Naive thymus-derived CD8-positive, alpha-beta T cell (primary cell): Measurements from ENCODE around the gene USHBP1. TPM values are rescaled to one million over a fixed set of nuclear protein-coding genes. Genes with fewer than 3 reads are reported as not detected.

ENCODE experiments used
- ATAC-seq, 2 donors: fragments of 150-1000 bp; cut with Tn5 transposase in 1 of 2; sonication (Bioruptor Pico), chemical (Tn5 transposase) in 1 of 2; 1 replicate in 1 of 2; 2 replicates in 1 of 2; pipeline ENCODE4 v1.10.0; 2021; ENCODE audit warnings: mild to moderate bottlenecking in 2 of 2, moderate library complexity in 2 of 2
- POLR2A ChIA-PET: fragments of 350-600 bp; sonication (Branson Sonifier 250); formaldehyde crosslinking; loops from one replicate; lab custom pipeline; 2021; ENCODE audit warnings: antibody characterized with exemption; lab: Charles Lee
- DNase-seq, 10 donors: peaks; one replicate each; pipeline versions ENCODE4 v3.0.0 to v3.0.0-alpha.2; 2020 to 2022
- H3K27ac Mint-ChIP-seq, 10 donors: one replicate each; pipeline ENCODE4 v1.8.0; 2020 to 2022; ENCODE audit warnings: mild to moderate bottlenecking in 10 of 10, mixed read lengths in 10 of 10, moderate library complexity in 4 of 10, inconsistent platforms in 1 of 10
- H3K27me3 Mint-ChIP-seq, 5 donors: one replicate each; pipeline ENCODE4 v1.8.0; 2021 to 2022; ENCODE audit warnings: mixed read lengths in 5 of 5
- H3K36me3 Mint-ChIP-seq, 3 donors: one replicate each; pipeline ENCODE4 v1.8.0; 2020 to 2022; ENCODE audit warnings: mixed read lengths in 3 of 3, mild to moderate bottlenecking in 2 of 3, inconsistent platforms in 1 of 3
- H3K4me1 Mint-ChIP-seq, 4 donors: one replicate each; pipeline ENCODE4 v1.8.0; 2021 to 2022; ENCODE audit warnings: mixed read lengths in 4 of 4
- H3K4me3 Mint-ChIP-seq, 10 donors: one replicate each; pipeline ENCODE4 v1.8.0; 2020 to 2022; ENCODE audit warnings: mild to moderate bottlenecking in 10 of 10, mixed read lengths in 10 of 10, moderate library complexity in 6 of 10, inconsistent platforms in 1 of 10
- H3K9me3 Mint-ChIP-seq, 9 donors: one replicate each; pipeline ENCODE4 v1.8.0; 2020 to 2022; ENCODE audit warnings: mixed read lengths in 9 of 9, mild to moderate bottlenecking in 3 of 9, inconsistent platforms in 1 of 9, moderate library complexity in 1 of 9
- polyA plus RNA-seq, 3 donors: library from polyadenylated mRNA; unstranded; fragments of 300-500 nt; fragmentation: Illumina TruSeq; gene quantifications; one replicate each; pipeline ENCODE4 v1.2.3, GENCODE V29; 2021
- total RNA-seq, 8 experiments: library from RNA in 2 of 8; stranded (reverse) in 2 of 8; gene quantifications; one replicate each; pipeline ENCODE4 v1.2.3 and lab custom pipeline; 2021 to 2026

USHBP1 gene
- total and polyA plus RNA-seq, 5 experiments from 2014 or later: not detected

- Mint-ChIP-seq H3K4me3 (no peak overlapping the region), H3K27ac (no peak overlapping the region), H3K4me1 (peaks cover 4 to 7% (median 5%) of the 10 kb centered on the region in 4 donors), H3K9me3 (peaks cover 0 to 2% (median 0%) of the 10 kb centered on the region in 9 donors), H3K27me3 (peaks cover 0 to 1% (median 0%) of the 10 kb centered on the region in 5 donors), H3K36me3 (no peaks in the 10 kb centered on the region)
- ATAC-seq (no peak), DNase-seq (no peak)
- POLR2A ChIA-PET: interaction anchor here (0.6 to 2.8 kb wide), 3 partner anchors 11 to 1392 kb away, joined by 3 to 10 read pairs (median 5); partner anchors contain the start of gene BABAM1
Observed at GRCh38 chr19:17256130-17256529, 8.4 kb downstream of the USHBP1 start.

- Mint-ChIP-seq H3K27ac (no peak overlapping the region), H3K4me3 (no peak overlapping the region), H3K9me3 (no peaks in the 10 kb centered on the region), H3K4me1 (no peaks in the 10 kb centered on the region), H3K36me3 (no peaks in the 10 kb centered on the region), H3K27me3 (no peaks in the 10 kb centered on the region)
- ATAC-seq: no peak
- POLR2A ChIA-PET: interaction anchor here (0.6 kb wide), 2 partner anchors 9 to 623 kb away, joined by 3 to 5 read pairs; partner anchors contain the start of gene USHBP1
- DNase-seq: no peak
Observed at GRCh38 chr19:17255150-17255621, 9.4 kb downstream of the USHBP1 start.

- Mint-ChIP-seq H3K4me3 (no peak overlapping the region), H3K9me3 (no peaks in the 10 kb centered on the region), H3K4me1 (no peaks in the 10 kb centered on the region), H3K27me3 (no peaks in the 10 kb centered on the region), H3K27ac (no peak overlapping the region), H3K36me3 (no peaks in the 10 kb centered on the region)
- ATAC-seq (no peak), DNase-seq (no peak)
- POLR2A ChIA-PET: interaction anchor here (0.6 kb wide), 2 partner anchors 10 to 622 kb away, joined by 3 to 5 read pairs; partner anchors contain the start of gene USHBP1
Observed at GRCh38 chr19:17254636-17255035, 9.9 kb downstream of the USHBP1 start.

- Mint-ChIP-seq H3K4me3 (peak overlapping the region in 1 of 10 donors; percentile 4), H3K36me3 (no peaks in the 10 kb centered on the region), H3K4me1 (peaks cover 2 to 14% (median 6%) of the 10 kb centered on the region in 4 donors), H3K27me3 (peaks cover 0 to 4% (median 0%) of the 10 kb centered on the region in 5 donors), H3K27ac (peak overlapping the region in 1 of 10 donors; percentile 34), H3K9me3 (no peaks in the 10 kb centered on the region)
- POLR2A ChIA-PET: interaction anchor here (0.6 kb wide), 1 partner anchor 45 kb away, joined by 3 read pairs; no protein-coding TSS in a partner anchor
- DNase-seq (no peak), ATAC-seq (no peak)
Observed at GRCh38 chr19:17249887-17250548, 14.5 kb downstream of the USHBP1 start.

GRCh38 chr19:17248011-17248776, 16.4 kb downstream of the USHBP1 start:
- H3K27me3 Mint-ChIP-seq: peaks cover 0 to 4% (median 0%) of the 10 kb centered on the region in 5 donors
- no peaks in the 10 kb centered on the region for H3K36me3 Mint-ChIP-seq
- peak overlapping the region in 2 of 10 donors; percentile 28 to 52 for H3K4me3 Mint-ChIP-seq
- H3K27ac Mint-ChIP-seq: no peak overlapping the region
- POLR2A ChIA-PET: interaction anchor here (1.3 kb wide), 1 partner anchor 172 kb away, joined by 3 read pairs; no protein-coding TSS in a partner anchor
- peaks cover 3 to 14% (median 6%) of the 10 kb centered on the region in 4 donors for H3K4me1 Mint-ChIP-seq
- DNase-seq (no peak), ATAC-seq (no peak)
- H3K9me3 Mint-ChIP-seq: no peaks in the 10 kb centered on the region

GRCh38 chr19:17246681-17247425, 17.7 kb downstream of the USHBP1 start:
- peaks cover 0 to 4% (median 0%) of the 10 kb centered on the region in 5 donors for H3K27me3 Mint-ChIP-seq
- no peaks in the 10 kb centered on the region for H3K36me3 Mint-ChIP-seq
- DNase-seq (no peak), ATAC-seq (no peak)
- H3K9me3 Mint-ChIP-seq: no peaks in the 10 kb centered on the region
- H3K27ac Mint-ChIP-seq: peak overlapping the region in 4 of 10 donors; percentile 34 to 91 (median 46)
- peaks cover 4 to 20% (median 8%) of the 10 kb centered on the region in 4 donors for H3K4me1 Mint-ChIP-seq
- POLR2A ChIA-PET: interaction anchor here (1.8 kb wide), 1 partner anchor 62 kb away, joined by 4 read pairs; no protein-coding TSS in a partner anchor
- peak overlapping the region; percentile 53 to 93 (median 85) for H3K4me3 Mint-ChIP-seq

- Mint-ChIP-seq H3K27me3 (peaks cover 0 to 4% (median 0%) of the 10 kb centered on the region in 5 donors), H3K27ac (peak within 1 kb of the TSS in 6 of 10 donors; percentile 40 to 91 (median 72)), H3K4me1 (peaks cover 4 to 20% (median 9%) of the 10 kb centered on the region in 4 donors), H3K36me3 (no peaks in the 10 kb centered on the region), H3K9me3 (no peaks in the 10 kb centered on the region), H3K4me3 (peak within 1 kb of the TSS; percentile 74 to 93 (median 88))
- no peak for DNase-seq
- ATAC-seq: peak in 1 of 2 donors; percentile 35
- POLR2A ChIA-PET: interaction anchor here (1.8 to 2.6 kb wide), 2 partner anchors 11 to 61 kb away, joined by 4 to 9 read pairs; no protein-coding TSS in a partner anchor
Observed at GRCh38 chr19:17245535-17245984, 19.0 kb downstream of the USHBP1 start, which contains the start of gene NR2F6. TSS of gene NR2F6 (minus strand) at chr19:17245919. CDS start at chr19:17245220, 699 bp downstream.

- Mint-ChIP-seq H3K4me3 (peak overlapping the region in 9 of 10 donors; percentile 33 to 78 (median 60)), H3K27me3 (peaks cover 0 to 4% (median 0%) of the 10 kb centered on the region in 5 donors), H3K27ac (no peak overlapping the region), H3K9me3 (no peaks in the 10 kb centered on the region), H3K36me3 (no peaks in the 10 kb centered on the region), H3K4me1 (peaks cover 4 to 20% (median 9%) of the 10 kb centered on the region in 4 donors)
- DNase-seq (peak in 2 of 10 donors; percentile 30 to 37), ATAC-seq (peak; percentile 33 to 39)
- POLR2A ChIA-PET: interaction anchor here (0.6 to 2.6 kb wide), 2 partner anchors 10 to 30 kb away, joined by 3 to 9 read pairs; partner anchors contain the start of gene USE1
Observed at GRCh38 chr19:17244618-17245534, 19.7 kb downstream of the USHBP1 start.

GRCh38 chr19:17243830-17244617, 20.5 kb downstream of the USHBP1 start:
- no peak overlapping the region for H3K27ac Mint-ChIP-seq
- ATAC-seq: no peak
- DNase-seq: no peak
- POLR2A ChIA-PET: interaction anchor here (0.6 to 2.6 kb wide), 3 partner anchors 9 to 29 kb away, joined by 3 to 9 read pairs (median 3); partner anchors contain the start of genes OCEL1 and USE1
- no peaks in the 10 kb centered on the region for H3K9me3 Mint-ChIP-seq
- peaks cover 0 to 4% (median 0%) of the 10 kb centered on the region in 5 donors for H3K27me3 Mint-ChIP-seq
- H3K4me3 Mint-ChIP-seq: peak overlapping the region; percentile 36 to 78 (median 61)
- H3K4me1 Mint-ChIP-seq: peaks cover 4 to 20% (median 9%) of the 10 kb centered on the region in 4 donors
- H3K36me3 Mint-ChIP-seq: no peaks in the 10 kb centered on the region

GRCh38 chr19:17243211-17243829, 21.2 kb downstream of the USHBP1 start:
- Mint-ChIP-seq H3K4me1 (peaks cover 4 to 20% (median 9%) of the 10 kb centered on the region in 4 donors), H3K4me3 (peak overlapping the region in 9 of 10 donors; percentile 18 to 78 (median 37)), H3K27me3 (peaks cover 0 to 4% (median 0%) of the 10 kb centered on the region in 5 donors), H3K9me3 (no peaks in the 10 kb centered on the region), H3K27ac (peak overlapping the region in 3 of 10 donors; percentile 19 to 86 (median 62)), H3K36me3 (no peaks in the 10 kb centered on the region)
- ATAC-seq: no peak
- POLR2A ChIA-PET: interaction anchor here (1.0 to 1.2 kb wide), 3 partner anchors 17 to 60 kb away, joined by 3 to 6 read pairs (median 4); partner anchors contain the start of genes BABAM1 and OCEL1
- DNase-seq: no peak
